HG03039 (cell line): ENCODE results near the gene PEDS1.
"Not testable (repeated sequence)": the region's sequence is repeated elsewhere in the genome, so short reads cannot be mapped to it uniquely, and the experiment has no call there.

Source experiments
- ATAC-seq: cut with Tn5 transposase; IDR thresholded peaks from one replicate; pipeline ENCODE4 v1.9.1; 2021; ENCODE audit warnings: mild to moderate bottlenecking, moderate library complexity; ENCODE audit not compliant: unreplicated experiment

The PEDS1 gene

DNA sequence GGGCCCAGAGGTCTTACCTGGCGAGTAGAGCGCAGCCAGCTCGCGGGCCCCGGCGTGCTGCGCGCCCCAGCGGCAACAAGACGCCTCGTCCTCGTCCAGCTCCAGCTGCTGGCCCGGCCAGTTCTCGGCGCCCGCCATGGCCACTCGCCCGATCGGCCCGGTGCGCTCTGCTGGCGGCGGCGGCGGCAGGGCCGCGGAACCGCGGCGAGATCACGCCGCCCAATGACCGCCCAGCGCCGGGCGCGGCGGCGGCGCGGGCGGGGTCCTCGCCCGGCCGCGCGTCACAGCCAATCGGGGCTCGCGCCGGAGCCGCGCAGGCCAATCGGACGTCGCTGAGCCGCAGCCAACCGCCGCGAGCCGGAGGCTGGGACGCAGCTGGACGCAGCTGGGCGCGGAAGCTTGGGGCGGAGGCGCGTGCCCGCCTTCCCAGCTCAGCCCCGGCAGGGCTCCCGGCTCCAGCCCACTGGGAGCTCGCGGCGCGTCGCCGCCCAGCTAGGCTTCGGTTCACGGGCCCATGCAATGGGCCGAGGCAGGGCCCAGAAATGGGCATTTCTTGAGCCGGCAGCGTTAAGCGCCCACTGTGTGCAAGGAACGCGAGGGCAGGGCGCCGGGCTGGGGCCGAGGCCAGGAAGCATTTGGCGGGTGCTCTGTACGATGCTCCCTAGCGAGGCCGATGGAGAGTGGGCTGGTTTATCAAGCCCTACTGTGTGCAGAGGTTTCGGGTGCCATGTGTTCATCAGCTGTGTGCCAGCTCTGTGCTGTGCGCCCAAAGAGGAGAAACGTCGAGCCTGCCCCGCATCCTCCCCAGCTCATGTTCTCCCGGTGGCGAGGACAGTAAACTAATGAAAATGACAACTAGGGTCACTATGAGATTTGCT is at the start of gene PEDS1:
TSS of gene PEDS1 (minus strand) at position 224 of the 878 bp plus-strand sequence. CDS start at position 138, 86 bp downstream.
- ATAC-seq, result peak; percentile 97

DNA sequence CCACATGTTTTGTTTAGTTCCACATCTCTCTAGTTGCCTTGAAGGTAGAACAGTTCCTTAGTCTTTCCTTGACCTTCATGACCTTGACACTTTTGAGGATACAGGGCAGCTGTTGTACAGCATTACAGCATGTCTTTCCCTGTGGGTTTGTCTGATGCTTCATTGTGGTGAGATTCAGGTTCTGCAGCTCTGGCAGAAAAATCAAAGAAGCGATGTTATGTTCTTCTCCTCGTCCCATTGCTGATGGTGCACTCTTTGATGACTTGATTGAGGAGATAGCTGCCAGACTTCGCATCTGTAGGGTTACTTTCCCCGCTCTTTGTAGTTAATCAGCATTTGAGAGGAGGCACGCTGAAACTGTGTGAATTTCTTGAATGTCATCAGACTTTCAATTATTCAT is 49.2 kb upstream of the PEDS1 start:
- no peak for ATAC-seq

DNA sequence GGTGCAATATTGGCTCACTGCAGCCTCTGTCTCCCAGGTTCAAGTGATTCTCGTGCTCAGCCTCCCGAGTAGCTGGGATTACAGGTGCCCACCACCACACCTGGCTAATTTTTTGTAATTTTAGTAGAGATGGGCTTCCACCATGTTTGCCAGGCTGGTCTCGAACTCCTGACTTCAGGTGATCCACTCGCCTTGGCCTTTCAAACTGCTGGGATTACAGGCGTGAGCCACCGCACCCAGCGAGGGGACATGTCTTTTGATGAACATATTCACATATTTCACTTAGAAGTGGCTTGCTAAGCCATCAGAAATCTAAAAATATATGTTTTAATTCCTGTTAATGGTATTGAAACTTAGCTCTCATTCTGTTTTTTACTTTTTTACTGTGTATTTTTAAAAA is 48.2 kb upstream of the PEDS1 start:
- not testable (repeated sequence) for ATAC-seq

DNA sequence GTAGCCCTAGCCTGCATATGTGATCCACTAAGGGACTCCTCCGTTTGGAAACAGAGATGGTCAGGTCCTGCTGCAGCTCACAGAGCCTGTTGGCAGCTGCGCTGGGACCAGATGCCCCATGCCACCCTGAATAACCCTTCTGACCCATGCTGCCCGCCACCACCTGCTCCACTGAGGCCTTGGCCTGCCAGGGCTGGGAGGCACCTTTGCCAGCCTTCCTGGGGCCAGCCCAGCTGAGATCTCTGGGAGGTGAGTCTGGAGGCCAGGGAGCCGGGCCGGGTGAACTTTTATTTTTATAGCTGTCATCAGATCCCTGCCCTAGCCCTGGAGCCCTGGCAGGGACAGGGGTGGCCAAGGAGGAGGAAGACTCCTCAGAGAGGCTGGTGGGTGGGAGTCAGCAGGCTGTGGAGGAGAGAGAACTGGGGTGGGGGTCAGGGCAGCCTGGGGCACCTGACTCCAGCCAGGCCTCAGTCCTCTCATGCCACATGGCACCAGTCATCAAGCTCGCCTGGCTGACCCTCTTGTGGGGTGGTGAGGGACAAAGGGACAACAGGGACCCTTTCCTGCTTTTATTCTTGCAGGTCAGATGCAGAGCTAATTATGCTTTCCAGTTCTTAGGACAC is 47.1 kb upstream of the PEDS1 start:
- ATAC-seq, result no peak

DNA sequence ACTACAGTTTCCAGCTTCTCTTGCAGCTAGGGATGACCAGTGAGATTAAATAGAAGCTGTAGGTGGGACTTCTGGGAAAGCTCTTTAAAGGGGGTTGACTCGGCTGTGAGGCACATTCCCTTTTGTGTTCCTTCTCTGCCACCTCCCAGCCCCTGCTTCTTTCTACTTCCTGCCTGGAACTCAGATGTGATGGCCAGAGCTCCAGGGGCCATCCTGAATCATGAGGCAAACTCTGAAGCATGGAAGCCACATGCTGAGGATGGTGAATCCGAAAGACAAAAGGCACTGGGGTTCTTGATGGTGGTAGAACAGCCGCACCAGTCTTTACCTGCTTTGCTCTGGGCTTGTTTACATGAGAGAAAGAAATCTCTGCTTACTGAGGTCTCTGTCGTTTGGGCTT is 46.2 kb upstream of the PEDS1 start:
- ATAC-seq, result no peak

DNA sequence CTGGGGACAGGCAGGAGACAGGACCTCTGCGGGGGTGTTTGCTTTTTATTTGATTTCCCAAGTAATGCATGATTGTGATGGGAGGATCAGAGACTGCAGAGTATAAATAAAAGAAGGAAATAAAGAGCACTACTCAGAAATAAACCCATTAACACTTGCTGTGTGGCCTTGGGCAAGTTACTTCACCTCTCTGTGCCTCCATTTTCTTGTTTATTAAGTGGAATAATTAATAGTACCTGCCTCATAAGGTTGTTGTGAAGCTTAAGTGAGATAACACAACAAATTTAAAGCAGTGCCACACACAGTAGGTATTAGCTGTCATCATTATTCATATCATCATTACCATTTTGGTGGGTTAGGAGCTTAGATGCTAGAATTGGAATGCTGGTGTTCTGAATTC is 45.2 kb upstream of the PEDS1 start:
- ATAC-seq, result no peak

DNA sequence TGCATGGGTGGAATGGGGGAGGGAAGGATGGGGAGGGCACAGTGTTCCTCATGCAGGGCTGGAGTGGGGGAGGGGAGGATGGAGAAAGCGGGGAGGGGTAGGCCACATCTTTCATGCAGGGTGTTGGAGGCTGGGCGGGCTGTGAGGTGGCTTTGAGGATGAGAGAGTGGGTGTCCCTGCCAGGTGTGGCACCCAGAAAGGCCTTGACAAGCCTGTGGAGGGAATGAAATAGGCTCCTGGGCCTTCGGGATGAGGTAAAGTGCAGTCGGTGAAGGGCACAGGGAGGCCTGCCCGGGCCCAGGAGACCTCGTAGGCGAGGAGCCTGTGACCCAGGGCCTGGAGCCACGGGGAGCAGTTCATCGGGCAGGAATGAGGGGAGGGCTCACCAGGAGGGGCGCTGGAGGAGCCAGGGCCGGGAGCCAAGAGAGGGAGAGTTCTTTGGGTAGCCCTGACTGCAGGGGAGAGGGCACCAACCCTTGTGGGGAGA is 44.7 kb upstream of the PEDS1 start:
- no peak for ATAC-seq

DNA sequence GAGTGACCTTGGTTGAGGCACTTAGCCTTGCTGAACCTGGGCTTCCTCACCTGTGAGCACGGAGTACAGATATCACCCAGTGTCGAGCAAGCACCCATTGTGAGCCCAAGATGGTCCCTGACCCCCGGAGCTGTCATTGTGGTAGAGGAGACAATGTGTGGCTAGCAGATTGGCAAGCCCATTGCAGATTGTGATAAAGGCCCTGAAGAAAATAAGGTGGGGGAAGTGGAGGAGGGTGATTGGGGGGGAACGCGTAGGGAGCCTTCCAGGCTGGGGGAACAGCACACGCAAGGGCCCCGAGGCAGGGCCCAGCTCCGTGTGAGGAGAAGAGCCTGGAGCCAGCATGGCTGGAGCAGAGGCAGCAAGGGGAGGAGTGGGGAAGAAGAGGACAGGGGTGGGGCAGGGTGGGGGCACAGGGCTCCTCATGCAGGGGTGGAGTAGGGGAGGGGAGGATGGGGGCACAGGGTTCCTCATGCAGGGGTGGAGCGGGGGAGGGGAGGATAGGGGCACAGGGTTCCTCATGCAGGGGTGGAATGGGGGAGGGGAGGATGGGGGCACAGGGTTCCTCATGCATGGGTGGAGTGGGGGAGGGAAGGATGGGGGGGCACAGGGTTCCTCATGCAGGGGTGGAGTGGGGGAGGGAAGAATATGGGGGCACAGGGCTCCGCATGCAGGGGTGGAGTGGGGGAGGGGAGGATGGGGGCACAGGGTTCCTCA is 44.1 kb upstream of the PEDS1 start:
- no peak for ATAC-seq

DNA sequence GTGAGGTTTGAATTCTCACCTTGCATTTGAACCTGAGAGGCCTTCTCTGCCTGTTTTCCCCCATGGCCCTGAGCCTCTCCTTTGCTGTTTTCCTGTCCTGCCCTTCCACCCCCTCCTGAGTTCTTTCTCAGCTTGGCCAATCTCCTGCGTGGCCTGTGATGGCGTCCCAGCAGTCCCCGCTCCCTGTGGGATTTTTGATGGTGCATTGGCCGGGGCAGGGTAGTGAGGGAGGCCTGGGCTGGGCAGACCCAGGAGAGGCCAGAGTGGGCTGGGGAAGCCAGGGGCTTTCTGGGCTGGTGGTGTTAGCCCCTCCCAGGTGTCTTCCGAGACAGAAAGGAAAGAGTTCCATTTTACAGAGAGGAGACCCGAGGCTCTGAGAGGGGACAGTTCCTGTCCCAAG is 43.4 kb upstream of the PEDS1 start:
- no peak for ATAC-seq

DNA sequence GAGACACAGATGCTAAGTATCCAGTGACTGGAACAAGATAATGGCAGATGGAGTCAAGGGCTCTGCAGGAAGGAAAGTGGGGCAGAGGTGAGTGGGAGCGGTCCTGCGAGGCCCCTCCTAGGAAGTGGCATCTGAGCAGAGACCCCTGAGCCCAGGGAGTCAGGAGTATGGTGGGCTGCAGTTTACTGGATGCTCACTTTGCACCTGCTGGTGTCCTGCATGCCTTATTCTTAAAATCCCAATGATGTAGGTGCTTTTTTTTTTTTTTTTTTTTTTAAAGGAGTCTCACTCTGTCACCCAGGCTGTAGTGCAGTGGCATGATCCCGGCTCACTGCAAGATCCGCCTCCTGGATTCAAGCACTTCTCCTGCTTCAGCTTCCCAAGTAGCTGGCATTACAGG is 42.7 kb upstream of the PEDS1 start:
- no peak for ATAC-seq

DNA sequence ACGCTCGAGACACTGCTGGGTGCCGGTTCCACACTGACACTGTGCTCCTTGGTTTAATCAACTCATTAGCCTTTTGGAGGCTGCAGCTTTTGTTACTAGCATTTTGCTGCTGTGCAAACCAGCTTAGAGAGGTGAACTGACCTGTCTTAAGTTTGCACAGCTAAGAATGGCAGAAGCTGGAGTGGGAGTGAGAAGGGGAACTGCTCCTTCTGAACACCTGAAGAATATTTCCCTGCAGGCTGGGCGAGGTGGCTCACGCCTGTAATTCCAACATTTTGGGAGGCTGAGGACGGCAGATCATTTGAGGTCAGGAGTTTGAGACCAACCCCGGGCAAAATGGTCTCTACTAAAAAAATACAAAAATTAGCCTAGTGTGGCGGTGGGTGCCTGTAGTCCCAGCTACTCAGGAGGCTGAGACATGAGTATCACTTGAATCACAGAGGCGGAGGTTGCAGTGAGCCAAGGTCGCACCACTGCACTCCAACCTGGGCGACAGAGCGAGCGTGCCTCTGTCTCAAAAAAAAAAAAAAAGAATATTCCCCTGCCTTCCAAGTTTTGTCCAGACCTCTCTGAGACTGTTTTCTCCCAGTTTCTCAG is 42.1 kb upstream of the PEDS1 start:
- no peak for ATAC-seq

DNA sequence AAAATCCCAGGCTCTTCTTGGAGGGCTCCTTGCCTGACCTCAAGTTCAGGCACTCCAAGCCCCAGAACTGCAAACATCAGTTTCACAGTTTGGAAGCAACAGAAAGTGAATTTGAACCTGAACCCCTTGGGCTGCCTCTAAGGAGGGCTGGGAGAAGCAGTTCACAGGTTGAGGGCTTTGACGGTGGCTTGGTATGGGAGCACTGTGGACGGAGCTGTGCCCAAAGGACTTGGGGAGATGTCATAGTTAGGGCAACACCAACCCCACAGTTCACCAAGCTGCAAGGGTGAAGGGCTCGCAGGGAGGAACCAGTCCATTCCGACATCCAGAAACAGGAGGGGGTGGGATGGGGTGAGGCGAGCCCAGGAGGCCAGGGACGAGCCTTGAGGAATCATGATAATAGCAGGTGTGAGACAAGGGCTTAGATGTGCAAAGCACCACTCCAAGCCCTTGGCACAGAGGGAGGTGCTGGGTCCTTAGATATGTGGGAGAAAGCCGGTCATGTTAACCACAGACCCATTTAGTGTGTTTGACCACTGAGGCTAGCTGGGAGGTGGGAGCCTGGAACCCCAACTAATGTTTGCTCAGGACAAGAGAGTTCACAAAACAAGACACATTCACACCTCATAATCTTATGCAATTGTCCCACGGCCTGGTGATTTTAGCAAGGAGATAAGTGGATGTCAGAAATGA is 41.5 kb upstream of the PEDS1 start:
- no peak for ATAC-seq

DNA sequence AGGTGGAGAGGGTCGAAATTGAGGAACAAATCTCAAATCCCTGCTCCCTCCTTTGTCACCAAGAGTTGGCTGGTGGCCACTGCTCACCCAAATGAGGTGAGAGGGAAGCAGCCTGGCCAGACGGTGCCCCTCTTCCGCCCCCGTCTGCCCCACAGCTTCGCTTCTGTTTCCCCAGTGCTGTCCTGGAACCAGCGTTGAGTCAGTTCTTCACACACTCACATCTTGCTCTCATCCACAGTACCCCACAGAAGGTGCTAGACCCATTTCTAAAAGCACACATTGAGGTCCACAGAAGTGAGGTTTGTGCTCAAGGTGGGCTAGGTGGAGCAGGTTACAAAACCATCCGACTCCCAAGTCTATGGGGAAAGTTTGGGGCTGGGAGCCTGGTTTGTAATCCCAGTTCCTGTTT is 40.9 kb upstream of the PEDS1 start:
- no peak for ATAC-seq

DNA sequence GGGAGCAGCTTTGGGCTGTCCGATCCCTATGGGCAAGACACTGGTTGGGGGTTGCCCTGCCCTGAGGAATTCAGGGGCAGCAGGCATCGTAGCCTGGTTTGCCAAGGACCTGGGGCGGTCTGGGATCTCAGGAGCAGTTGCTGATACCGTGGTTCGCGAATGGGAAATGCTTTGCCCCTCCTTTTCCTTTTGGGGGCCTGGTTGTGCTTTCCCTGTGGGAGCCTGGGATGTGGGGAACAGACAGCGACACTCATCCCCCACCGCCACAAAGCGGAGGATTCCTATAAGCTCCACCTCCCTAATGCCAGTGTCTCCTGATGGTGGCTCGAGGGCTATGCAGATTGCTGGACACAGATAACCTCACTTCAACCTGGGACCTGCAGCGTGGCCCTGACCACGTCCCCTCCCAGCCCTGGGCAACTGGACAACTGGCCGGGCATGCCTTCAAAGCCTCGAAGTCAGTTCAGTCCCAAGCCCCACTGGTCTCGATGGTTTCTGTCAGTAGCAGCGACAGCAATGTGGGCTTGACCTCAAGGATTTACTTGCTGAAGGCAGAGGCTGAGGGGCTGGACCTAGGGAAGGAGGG is 40.4 kb upstream of the PEDS1 start:
- no peak for ATAC-seq

DNA sequence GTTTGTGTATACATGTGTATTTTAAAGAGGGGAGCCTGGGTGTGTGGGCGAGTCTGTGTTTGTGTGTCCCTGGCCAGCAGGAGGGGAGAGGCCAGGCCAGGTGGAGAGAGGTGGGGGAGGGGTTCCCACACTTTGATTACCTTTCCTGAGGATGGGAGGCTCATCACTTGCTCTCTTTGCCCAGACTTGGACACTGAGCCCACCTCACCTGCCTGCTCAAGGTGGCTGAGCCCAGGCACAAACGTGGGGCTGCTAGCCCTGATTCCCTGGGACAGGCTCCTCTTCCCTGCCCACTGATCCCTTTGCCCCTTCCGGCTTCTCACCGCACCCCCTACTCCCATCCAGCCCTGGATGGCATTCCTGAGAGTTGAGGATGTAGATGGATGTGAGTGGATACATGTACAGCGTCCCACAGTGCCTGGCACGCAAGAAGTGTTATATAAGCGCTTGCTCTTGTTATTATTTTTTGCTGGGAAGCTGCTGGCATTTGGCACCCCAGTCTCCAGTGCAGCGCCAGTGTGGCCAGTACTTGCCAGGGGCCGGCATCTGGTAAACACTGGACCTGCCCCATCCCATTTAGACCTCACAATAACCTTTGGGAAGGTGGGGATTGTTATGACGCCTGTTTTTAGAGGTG is 39.8 kb upstream of the PEDS1 start:
- ATAC-seq, result no peak

DNA sequence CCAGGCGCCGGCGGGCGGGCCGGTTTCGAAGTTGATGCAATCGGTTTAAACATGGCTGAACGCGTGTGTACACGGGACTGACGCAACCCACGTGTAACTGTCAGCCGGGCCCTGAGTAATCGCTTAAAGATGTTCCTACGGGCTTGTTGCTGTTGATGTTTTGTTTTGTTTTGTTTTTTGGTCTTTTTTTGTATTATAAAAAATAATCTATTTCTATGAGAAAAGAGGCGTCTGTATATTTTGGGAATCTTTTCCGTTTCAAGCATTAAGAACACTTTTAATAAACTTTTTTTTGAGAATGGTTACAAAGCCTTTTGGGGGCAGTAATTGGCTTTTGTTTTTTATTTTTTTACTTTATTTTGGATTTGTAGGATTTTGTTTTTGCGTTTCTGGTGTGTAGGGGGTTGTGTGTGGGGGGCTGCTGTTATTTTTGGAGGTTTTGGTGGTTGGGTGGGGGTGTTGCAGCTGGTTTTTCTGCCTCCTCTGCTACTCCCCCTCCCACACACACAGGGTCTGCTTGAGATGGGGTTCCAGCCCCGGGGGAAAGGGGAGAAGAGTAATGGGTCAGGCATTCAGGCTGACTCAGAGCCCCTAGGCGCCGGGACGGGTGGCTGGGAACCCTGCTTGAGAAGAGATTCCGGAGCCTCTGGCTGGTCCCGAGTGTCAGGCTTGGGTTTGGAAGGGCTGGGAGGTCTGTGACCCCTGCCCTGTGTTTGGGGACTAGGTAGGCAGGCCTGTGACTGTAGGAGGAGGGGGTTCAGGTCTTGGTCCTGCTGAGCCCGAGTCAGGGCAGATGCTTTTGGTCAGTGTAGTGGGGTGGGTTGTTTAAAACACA is 39.1 kb upstream of the PEDS1 start:
- ATAC-seq, result peak; percentile 26

DNA sequence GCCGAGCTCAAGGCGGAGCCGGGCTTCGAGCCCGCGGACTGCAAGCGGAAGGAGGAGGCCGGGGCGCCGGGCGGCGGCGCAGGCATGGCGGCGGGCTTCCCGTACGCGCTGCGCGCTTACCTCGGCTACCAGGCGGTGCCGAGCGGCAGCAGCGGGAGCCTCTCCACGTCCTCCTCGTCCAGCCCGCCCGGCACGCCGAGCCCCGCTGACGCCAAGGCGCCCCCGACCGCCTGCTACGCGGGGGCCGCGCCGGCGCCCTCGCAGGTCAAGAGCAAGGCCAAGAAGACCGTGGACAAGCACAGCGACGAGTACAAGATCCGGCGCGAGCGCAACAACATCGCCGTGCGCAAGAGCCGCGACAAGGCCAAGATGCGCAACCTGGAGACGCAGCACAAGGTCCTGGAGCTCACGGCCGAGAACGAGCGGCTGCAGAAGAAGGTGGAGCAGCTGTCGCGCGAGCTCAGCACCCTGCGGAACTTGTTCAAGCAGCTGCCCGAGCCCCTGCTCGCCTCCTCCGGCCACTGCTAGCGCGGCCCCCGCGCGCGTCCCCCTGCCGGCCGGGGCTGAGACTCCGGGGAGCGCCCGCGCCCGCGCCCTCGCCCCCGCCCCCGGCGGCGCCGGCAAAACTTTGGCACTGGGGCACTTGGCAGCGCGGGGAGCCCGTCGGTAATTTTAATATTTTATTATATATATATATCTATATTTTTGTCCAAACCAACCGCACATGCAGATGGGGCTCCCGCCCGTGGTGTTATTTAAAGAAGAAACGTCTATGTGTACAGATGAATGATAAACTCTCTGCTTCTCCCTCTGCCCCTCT is 38.2 kb upstream of the PEDS1 start:
- ATAC-seq, result peak; percentile 22

DNA sequence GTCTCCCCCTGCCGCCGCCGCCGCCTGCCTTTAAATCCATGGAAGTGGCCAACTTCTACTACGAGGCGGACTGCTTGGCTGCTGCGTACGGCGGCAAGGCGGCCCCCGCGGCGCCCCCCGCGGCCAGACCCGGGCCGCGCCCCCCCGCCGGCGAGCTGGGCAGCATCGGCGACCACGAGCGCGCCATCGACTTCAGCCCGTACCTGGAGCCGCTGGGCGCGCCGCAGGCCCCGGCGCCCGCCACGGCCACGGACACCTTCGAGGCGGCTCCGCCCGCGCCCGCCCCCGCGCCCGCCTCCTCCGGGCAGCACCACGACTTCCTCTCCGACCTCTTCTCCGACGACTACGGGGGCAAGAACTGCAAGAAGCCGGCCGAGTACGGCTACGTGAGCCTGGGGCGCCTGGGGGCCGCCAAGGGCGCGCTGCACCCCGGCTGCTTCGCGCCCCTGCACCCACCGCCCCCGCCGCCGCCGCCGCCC is 37.6 kb upstream of the PEDS1 start:
- peak; percentile 24 for ATAC-seq
